Fibroblast of upper back skin (primary cell): Measurements from ENCODE around the gene TBC1D1.

Experiments
- DNase-seq: peaks from one replicate; pipeline ENCODE4 v3.0.0-alpha.2; 2013

Gene TBC1D1

GRCh38 chr4:37995981-37996775, 105.3 kb downstream of the TBC1D1 start:
- DNase-seq = no peak

DNA sequence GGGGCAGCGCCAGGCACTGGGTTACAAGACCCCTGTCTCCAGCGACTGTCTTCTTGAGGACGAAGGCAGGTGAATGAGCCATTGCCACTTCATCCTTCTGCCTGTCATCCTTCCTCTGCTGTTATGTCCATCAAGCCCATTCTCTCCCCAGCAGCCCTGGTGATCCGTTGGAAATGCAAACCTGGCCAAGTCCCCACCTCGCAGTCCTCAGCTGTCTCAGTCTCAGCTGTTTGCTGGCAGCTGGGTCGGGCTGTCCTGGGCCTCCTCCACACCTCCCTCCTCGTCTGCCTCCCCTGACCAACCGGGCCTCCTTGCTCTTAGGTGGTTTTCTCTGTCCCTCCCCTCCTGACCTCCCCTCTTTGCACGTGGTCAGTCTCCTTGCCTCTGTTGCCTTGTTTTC, 107.3 kb downstream of the TBC1D1 start:
- DNase-seq = no peak

DNA sequence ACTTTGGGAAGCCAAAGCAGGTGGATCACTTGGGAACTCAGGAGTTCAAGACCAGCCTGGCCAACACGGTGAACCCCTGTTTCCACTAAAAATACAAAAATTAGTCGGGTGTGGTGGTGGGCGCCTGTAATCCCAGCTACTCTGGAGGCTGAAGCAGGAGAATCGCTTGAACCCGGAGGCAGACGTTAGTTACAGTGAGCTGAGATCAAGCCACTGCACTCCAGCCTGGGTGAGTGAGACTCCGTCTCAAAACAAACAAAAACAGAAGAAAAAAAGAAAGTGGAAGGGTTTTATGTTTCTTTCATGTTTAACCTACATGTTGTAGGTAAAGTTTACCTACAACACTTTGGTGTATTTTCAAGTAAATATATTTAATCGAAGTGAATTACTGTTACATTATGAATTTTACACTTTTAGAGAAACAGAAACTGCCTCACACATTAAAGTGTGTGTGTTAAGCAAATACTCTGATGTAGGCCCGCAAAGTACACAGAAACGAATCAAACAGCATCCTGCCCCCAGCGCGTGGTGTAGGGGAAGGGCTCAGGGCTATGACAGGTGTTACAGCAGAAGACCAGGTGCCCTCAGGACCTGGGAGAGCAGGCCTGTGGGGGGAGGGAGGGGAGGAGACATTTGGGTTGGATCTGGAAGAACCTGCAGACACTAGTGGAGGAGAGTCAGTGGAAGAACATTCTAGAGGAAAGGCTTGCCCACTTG, 108.3 kb downstream of the TBC1D1 start:
- no peak for DNase-seq

DNA sequence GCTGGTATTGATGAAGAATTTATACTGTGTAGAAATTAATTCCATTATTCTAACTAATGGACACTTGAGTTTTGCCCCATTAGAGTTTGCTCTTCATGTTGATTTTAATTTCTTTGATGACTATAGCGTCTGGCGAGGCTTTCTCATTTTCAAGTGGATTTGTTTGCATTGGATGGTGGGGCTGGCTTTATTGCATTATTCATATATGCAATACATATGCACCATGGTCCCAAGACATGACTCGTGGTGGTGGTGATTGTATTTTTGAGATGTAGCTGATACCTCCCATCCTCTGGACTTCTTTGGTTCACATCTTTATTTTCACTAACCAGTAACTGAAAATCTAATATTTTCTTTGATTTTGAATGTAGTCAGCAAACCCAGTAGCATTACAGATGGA, 109.1 kb downstream of the TBC1D1 start:
- no peak for DNase-seq

DNA sequence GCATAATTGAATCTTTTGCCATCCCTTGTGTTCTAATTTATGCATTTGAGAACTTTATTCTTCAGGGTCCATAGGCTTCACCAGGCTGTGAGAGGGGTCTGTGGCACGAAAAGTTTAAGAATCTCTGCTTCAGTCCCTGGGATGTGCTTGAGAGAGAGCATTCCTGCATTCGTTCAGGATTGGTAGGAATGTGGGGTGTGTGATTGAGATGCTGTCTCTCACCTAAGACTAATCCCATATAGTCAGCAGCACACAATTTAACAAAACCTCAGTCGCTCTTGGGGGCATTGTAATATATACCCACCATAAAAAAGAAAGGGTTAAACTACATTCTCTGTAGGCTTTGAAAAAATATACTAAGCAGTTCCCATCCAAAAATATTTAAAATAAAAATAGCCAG, 111.0 kb downstream of the TBC1D1 start:
- no peak for DNase-seq

- peak; percentile 38 for DNase-seq
Observed at GRCh38 chr4:38002451-38003071, 111.7 kb downstream of the TBC1D1 start.

DNA sequence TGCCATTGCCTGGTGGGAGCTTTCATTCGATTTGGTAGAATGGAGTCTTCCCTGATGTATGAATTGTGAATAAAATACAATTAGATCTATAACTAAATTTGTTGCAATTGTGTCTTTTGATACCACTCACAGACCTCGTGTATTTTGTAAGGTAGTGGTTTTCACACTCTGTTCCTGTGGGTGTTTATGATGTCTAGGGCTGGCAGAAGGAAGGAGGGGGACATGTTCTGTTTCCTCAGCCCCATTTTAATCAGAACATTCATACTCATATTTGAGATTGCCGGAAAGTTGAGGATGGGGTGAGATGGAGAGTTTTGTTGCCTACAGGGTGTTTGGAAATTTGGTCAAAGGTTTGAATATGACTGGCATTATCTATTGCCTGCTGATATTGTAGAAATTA, 112.2 kb downstream of the TBC1D1 start:
- DNase-seq = no peak

- no peak for DNase-seq
Observed at GRCh38 chr4:38003628-38004027, 112.7 kb downstream of the TBC1D1 start.

DNA sequence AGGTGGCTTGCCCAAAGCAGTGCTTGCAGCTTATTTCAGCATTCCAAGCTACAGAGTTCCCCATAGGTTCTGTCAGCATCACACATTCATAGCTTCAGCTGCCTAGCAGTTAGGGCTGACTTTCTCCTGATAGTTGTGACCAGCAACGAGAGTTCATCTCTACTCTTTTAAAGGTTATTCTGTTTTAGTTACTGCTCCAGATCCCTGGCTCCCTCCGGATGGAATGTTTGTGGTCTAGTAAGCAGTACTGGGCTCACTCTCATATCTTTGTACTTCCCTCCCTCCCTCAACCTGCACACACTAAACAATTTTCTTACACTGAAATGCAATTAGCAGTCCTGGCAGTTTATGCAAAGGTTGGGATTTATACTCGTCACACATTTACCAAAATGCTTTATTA, 113.2 kb downstream of the TBC1D1 start:
- peak; percentile 42 for DNase-seq

GRCh38 chr4:38004887-38005286, 114.0 kb downstream of the TBC1D1 start:
- DNase-seq = no peak

DNA sequence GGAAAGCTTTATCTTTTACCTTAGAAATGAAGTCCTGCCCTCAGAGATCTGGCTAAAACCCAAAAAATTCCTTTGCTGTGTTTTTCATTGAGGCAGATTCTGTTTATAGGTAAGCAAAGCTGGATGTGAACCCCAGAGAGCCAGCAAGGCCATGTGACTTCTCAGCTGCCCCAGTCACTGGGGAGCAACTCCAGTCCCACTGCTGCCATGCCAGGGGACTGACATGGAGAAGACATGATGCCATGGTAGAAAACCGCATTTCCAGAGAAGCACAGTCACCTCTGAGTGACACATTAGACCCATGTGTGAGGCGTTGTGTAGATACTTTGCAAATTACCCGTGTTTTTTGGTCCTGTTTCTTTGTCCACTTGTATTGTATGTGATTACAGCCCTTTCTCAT, 114.8 kb downstream of the TBC1D1 start:
- no peak for DNase-seq

DNA sequence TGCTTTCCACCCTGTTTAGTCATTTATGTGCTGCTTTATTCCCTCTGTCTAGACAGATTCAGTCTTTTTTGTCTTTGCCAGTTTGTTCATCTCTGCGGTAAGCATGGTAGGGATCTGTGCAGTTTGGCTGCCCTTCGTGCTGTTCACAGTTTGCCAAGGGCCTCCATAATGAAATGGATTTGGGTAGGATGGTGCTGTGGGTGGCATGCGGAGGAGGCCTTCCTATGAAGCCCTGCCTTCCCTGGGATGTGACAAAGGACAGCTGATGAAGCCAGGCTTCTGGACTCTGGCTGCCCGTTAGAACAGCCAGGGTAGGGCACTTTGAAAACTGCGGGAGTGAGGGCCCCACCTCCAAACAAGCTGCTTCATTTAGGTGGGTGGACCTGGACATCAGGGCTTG, 116.8 kb downstream of the TBC1D1 start:
- DNase-seq = no peak

GRCh38 chr4:38008571-38009021, 117.7 kb downstream of the TBC1D1 start:
- no peak for DNase-seq

- no peak for DNase-seq
Observed at GRCh38 chr4:38009421-38009820, 118.5 kb downstream of the TBC1D1 start.

DNA sequence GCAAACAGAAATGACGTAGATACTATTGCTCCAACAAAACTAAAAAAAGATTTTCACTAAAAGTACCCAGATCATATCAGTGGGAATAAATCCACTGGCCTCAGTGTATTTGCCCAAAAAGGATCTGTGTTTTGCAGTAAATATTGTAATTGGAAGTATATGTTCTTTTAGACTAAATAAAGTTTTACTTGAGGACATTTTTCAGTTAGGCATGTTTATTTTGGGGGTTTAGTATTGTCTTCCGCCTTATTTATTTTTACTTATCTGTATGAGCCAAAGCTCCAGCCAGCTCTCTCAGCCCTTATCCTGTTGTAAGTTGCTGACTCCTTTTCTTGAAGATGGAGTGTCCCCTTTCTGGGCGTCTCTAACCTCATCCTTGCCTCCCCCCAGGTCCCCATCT, 119.1 kb downstream of the TBC1D1 start:
- no peak for DNase-seq

GRCh38 chr4:38011511-38012162, 120.8 kb downstream of the TBC1D1 start:
- DNase-seq = no peak

- peak; percentile 37 for DNase-seq
Observed at GRCh38 chr4:38013461-38014366, 122.8 kb downstream of the TBC1D1 start.

- DNase-seq = no peak
Observed at GRCh38 chr4:38014421-38014852, 123.6 kb downstream of the TBC1D1 start.

DNA sequence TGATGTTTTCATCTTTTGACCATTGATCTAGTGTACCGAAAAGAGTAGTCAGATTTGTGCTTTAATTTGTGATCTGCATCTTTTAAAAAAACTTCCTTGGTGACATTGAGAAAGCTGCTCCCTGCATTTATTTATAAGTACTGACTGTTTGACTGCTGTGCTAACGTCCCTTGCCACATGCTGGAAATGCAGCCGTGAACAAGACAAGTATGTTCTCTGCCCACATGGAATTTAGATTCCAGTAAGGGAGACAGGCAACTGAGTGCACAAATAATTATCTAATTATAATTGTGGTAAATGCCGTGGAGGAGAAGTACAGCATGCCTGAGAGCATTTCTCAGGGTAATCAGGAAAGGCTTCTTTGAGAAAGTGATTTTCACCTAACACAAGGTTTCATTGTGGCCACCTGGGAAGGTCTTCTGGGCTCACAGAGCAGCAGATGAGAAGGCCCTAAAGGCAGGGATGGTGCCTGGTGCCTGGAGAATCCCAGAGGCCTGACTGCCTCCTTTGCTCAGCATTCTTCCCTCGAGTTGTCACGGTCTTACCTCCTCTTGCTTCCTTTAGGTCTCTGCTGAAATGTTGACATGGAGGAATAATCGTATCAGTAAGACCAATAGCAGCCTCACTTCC, 125.1 kb downstream of the TBC1D1 start:
- DNase-seq = peak; percentile 26

DNA sequence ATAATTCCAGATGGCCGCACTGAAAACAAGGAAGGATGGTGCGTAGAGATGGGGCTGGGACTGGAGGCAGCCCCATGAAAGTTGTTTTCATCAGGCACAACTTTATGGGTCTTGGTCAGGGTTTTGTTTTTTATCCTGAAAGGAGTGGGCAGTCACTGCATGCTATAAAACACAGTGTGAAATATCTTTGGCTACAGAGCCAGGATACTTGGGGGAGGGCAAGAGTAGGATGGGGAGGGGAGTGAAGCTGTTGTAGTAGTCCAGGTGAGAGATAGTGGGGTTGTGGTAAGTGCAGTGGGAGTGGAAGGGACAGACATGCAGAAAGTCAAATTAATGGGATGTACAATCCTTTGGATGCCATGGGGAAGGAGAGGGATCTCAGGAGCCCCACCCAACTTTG, 125.8 kb downstream of the TBC1D1 start:
- DNase-seq = no peak

DNA sequence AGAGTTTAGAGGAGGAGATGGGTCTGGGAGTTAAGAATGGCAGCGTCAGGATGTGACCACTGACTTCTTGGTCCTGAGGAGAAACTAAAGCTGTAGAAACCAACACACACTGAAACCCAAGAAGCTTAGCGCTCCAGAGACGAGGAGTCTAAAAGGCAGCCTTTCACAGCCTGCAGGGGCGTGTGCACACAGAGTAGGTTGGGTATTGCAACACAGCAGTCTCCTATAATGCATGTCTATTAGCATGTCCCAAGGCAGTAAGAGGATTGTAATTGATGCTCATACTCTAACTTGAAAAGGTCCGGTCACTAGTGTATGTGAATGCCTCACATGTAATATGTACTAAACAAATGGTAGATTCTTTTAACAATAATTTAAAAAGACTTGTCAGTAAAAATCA, 126.7 kb downstream of the TBC1D1 start:
- no peak for DNase-seq

DNA sequence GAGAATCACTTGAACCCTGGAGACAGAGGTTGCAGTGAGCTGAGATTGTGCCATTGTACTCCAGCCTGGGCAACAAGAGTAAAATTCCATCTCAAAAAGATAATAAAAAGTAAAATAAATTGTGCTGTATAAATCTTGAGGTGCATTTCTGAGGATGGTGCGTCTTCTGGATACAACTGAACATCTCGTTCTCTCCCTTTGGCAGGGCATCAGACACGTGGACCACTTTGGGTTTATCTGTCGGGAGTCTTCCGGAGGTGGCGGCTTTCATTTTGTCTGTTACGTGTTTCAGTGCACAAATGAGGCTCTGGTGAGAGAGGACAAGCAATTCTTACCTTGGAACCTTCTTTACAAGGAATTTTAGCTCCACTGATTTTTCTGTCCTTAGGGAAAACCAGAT, 129.5 kb downstream of the TBC1D1 start:
- DNase-seq = no peak
